Measurements from ENCODE around the gene CEACAM4.

Gene CEACAM4

DNA sequence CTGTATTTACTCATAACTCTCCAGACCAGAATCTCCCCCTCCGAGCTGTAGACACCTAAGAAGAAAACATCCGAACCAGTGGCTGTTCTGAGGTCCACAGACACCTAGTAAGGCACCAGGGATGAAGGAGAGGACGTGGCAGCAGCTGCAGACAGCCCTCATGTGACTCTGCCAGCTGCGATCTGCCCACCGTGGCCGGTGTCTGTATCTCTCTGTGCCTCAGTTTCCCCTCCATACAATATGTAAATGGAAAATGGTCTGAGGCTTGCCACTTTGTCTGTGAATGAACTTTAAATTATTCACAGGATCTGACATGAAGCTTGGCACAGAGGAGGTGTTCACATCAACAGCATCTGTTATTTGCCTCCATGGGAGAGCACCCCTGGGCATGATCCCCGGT, 2.4 kb downstream of the CEACAM4 start:
- Histone ChIP-seq H3K4me3 (ENCODE audit: low read length, poor library complexity, severe bottlenecking) (no peak overlapping the region), H4K20me1 (ENCODE audit: insufficient read depth, low read length, poor library complexity, severe bottlenecking) (no peaks in the 10 kb centered on the region), H3K36me3 (ENCODE audit: insufficient read depth, low read length) (no peaks in the 10 kb centered on the region), H3K79me2 (ENCODE audit: insufficient read depth, low read length) (no peaks in the 10 kb centered on the region), H3K9me2 (replicated peaks; ENCODE audit: low read depth, low read length) (no peaks in the 10 kb centered on the region), H3K4me2 (ENCODE audit: low read depth, low read length, poor library complexity, severe bottlenecking) (no peak overlapping the region), H3K4me1 (ENCODE audit: insufficient read depth, low read length, poor library complexity, severe bottlenecking) (no peaks in the 10 kb centered on the region), H3F3A (ENCODE audit: low read depth) (no peaks in the 10 kb centered on the region), H3K27me3 (ENCODE audit: insufficient read depth, low read length, poor library complexity, severe bottlenecking) (no peaks in the 10 kb centered on the region), H2AFZ (ENCODE audit: low read length) (no peak overlapping the region), H3K9ac (ENCODE audit: low read depth, low read length, poor library complexity, severe bottlenecking) (no peak overlapping the region), H3K9me3 (ENCODE audit: insufficient read depth, low read depth, low read length) (no peaks in the 10 kb centered on the region)
- TF ChIP-seq EZH2phosphoT487 (IDR thresholded peaks at IDR 0.05; ENCODE audit: borderline replicate concordance) = no peak
- TF ChIP-seq, protein P1, sequence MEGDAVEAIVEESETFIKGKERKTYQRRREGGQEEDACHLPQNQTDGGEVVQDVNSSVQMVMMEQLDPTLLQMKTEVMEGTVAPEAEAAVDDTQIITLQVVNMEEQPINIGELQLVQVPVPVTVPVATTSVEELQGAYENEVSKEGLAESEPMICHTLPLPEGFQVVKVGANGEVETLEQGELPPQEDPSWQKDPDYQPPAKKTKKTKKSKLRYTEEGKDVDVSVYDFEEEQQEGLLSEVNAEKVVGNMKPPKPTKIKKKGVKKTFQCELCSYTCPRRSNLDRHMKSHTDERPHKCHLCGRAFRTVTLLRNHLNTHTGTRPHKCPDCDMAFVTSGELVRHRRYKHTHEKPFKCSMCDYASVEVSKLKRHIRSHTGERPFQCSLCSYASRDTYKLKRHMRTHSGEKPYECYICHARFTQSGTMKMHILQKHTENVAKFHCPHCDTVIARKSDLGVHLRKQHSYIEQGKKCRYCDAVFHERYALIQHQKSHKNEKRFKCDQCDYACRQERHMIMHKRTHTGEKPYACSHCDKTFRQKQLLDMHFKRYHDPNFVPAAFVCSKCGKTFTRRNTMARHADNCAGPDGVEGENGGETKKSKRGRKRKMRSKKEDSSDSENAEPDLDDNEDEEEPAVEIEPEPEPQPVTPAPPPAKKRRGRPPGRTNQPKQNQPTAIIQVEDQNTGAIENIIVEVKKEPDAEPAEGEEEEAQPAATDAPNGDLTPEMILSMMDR (conservative IDR thresholded peaks at IDR 0.05; ENCODE audit: low read length) = no peak

GRCh38 chr19:41623360-41623759, 3.5 kb downstream of the CEACAM4 start:
- Histone ChIP-seq H2AFZ (ENCODE audit: low read length) (no peak overlapping the region), H3K4me2 (ENCODE audit: low read depth, low read length, poor library complexity, severe bottlenecking) (no peak overlapping the region), H3K9me2 (replicated peaks; ENCODE audit: low read depth, low read length) (no peaks in the 10 kb centered on the region), H3K9me3 (ENCODE audit: insufficient read depth, low read depth, low read length) (no peaks in the 10 kb centered on the region), H3K27me3 (ENCODE audit: insufficient read depth, low read length, poor library complexity, severe bottlenecking) (no peaks in the 10 kb centered on the region), H3K4me1 (ENCODE audit: insufficient read depth, low read length, poor library complexity, severe bottlenecking) (no peaks in the 10 kb centered on the region), H3K9ac (ENCODE audit: low read depth, low read length, poor library complexity, severe bottlenecking) (no peak overlapping the region), H3K36me3 (ENCODE audit: insufficient read depth, low read length) (no peaks in the 10 kb centered on the region), H3K79me2 (ENCODE audit: insufficient read depth, low read length) (no peaks in the 10 kb centered on the region), H4K20me1 (ENCODE audit: insufficient read depth, low read length, poor library complexity, severe bottlenecking) (no peaks in the 10 kb centered on the region), H3K4me3 (ENCODE audit: low read length, poor library complexity, severe bottlenecking) (no peak overlapping the region), H3F3A (ENCODE audit: low read depth) (no peaks in the 10 kb centered on the region)
- TF ChIP-seq, protein P1 (conservative IDR thresholded peaks at IDR 0.05; ENCODE audit: low read length) = no peak
- no peak for TF ChIP-seq EZH2phosphoT487 (IDR thresholded peaks at IDR 0.05; ENCODE audit: borderline replicate concordance)

GRCh38 chr19:41621654-41622053, 5.2 kb downstream of the CEACAM4 start:
- no peak overlapping the region for H2AFZ ChIP-seq (ENCODE audit: low read length)
- TF ChIP-seq EZH2phosphoT487 (IDR thresholded peaks at IDR 0.05; ENCODE audit: borderline replicate concordance) = no peak
- TF ChIP-seq, protein P1 (conservative IDR thresholded peaks at IDR 0.05; ENCODE audit: low read length) = no peak
- no peaks in the 10 kb centered on the region for H3K9me3 ChIP-seq (ENCODE audit: insufficient read depth, low read depth, low read length)
- no peaks in the 10 kb centered on the region for H3K79me2 ChIP-seq (ENCODE audit: insufficient read depth, low read length)
- no peaks in the 10 kb centered on the region for H3F3A ChIP-seq (ENCODE audit: low read depth)
- no peaks in the 10 kb centered on the region for H3K27me3 ChIP-seq (ENCODE audit: insufficient read depth, low read length, poor library complexity, severe bottlenecking)
- H3K4me2 ChIP-seq (ENCODE audit: low read depth, low read length, poor library complexity, severe bottlenecking) = no peak overlapping the region
- no peak overlapping the region for H3K9ac ChIP-seq (ENCODE audit: low read depth, low read length, poor library complexity, severe bottlenecking)
- no peaks in the 10 kb centered on the region for H3K9me2 ChIP-seq (replicated peaks; ENCODE audit: low read depth, low read length)
- no peaks in the 10 kb centered on the region for H3K4me1 ChIP-seq (ENCODE audit: insufficient read depth, low read length, poor library complexity, severe bottlenecking)
- no peaks in the 10 kb centered on the region for H4K20me1 ChIP-seq (ENCODE audit: insufficient read depth, low read length, poor library complexity, severe bottlenecking)
- no peaks in the 10 kb centered on the region for H3K36me3 ChIP-seq (ENCODE audit: insufficient read depth, low read length)
- no peak overlapping the region for H3K4me3 ChIP-seq (ENCODE audit: low read length, poor library complexity, severe bottlenecking)
